ENCODE measurements around the gene ZSWIM1. TPM values are rescaled to one million over a fixed set of nuclear protein-coding genes. Genes with fewer than 3 reads are reported as not detected.

The ZSWIM1 gene
- total and polyA plus RNA-seq, 2 of the 13 experiments (the other 11 are each of a cell fraction or from before 2014, with no cell fraction given) = 9.5 to 11.7 TPM

GRCh38 chr20:45934046-45934585 is 53.1 kb downstream of the ZSWIM1 start (continued):
- no peak for TF ChIP-seq ARID5B (CRISPR knock-in tag; IDR thresholded peaks at IDR 0.05)
- TF ChIP-seq KMT2A (CRISPR knock-in tag; IDR thresholded peaks at IDR 0.05) = no peak
- TF ChIP-seq NR2F6 (IDR thresholded peaks at IDR 0.05) = no peak; the same call in 1 of the 2 replicates
- no peak for TF ChIP-seq NR2F6 (CRISPR knock-in tag; IDR thresholded peaks at IDR 0.05)
- no peak for TF ChIP-seq RFX1 (IDR thresholded peaks at IDR 0.05)
- no peak; the same call in 1 of the 2 replicates for TF ChIP-seq ZNF670 (CRISPR knock-in tag; IDR thresholded peaks at IDR 0.05; ENCODE audit: borderline replicate concordance)
- no peak for TF ChIP-seq ZNF205 (CRISPR knock-in tag; IDR thresholded peaks at IDR 0.05)
- TF ChIP-seq ZNF335 (CRISPR knock-in tag; IDR thresholded peaks at IDR 0.05) = no peak; the same call in 1 of the 2 replicates
- TF ChIP-seq ZBTB40 (IDR thresholded peaks at IDR 0.05) = no peak
- TF ChIP-seq ZBTB40 (CRISPR knock-in tag; IDR thresholded peaks at IDR 0.05) = no peak
- TF ChIP-seq ZNF513 (CRISPR knock-in tag; conservative IDR thresholded peaks at IDR 0.05) = no peak
- TF ChIP-seq HOXA5 (CRISPR knock-in tag; IDR thresholded peaks at IDR 0.05) = no peak
